K562 (cell line): ENCODE data around the gene SEPHS2. TPM values are rescaled to one million over a fixed set of nuclear protein-coding genes. Genes with fewer than 3 reads are reported as not detected.

Experiments used
- ARID1B ChIP-seq: fragments of 450-650 bp; IDR thresholded peaks from 2 replicates; pipeline ENCODE4 v1.6.1; 2016; ENCODE audit warnings: antibody characterized with exemption, mild to moderate bottlenecking, inconsistent platforms
- FUS ChIP-seq: fragments of 200-400 bp; formaldehyde crosslinking; optimal IDR thresholded peaks from 2 replicates; pipeline ENCODE3; 2017; ENCODE audit warnings: low read depth, low read length
- HDAC2 ChIP-seq: fragments of 450-650 bp; IDR thresholded peaks from 2 replicates; pipeline ENCODE4 v1.6.1; 2016; ENCODE audit warnings: mild to moderate bottlenecking
- HDAC8 ChIP-seq: fragments of 450-650 bp; IDR thresholded peaks from 2 replicates; pipeline ENCODE4 v1.6.1; 2016; ENCODE audit warnings: mild to moderate bottlenecking, missing genetic modification characterization, moderate library complexity, missing compliant biosample characterization
- HNRNPL ChIP-seq: fragments of 200-400 bp; formaldehyde crosslinking; IDR thresholded peaks from 2 replicates; pipeline ENCODE4 v1.6.1; 2017; ENCODE audit warnings: low read depth, mild to moderate bottlenecking, low read length
- KAT7 ChIP-seq: sonication (generic); formaldehyde crosslinking; IDR thresholded peaks from 2 replicates; pipeline ENCODE4 v1.8.0; 2022; ENCODE audit warnings: missing genetic modification reagents, mild to moderate bottlenecking, borderline replicate concordance
- KLF1 ChIP-seq: fragments of 450-650 bp; IDR thresholded peaks from 2 replicates; pipeline ENCODE4 v1.6.1; 2016; ENCODE audit warnings: missing genetic modification characterization, missing compliant biosample characterization
- MTF1 ChIP-seq: fragments of 250-450 bp; sonication (Bioruptor Pico); IDR thresholded peaks from 2 replicates; pipeline ENCODE4 v1.9.0; 2021; ENCODE audit warnings: moderate library complexity, mild to moderate bottlenecking, inconsistent platforms, borderline replicate concordance
- NCOA4 ChIP-seq: fragments of 450-650 bp; IDR thresholded peaks from 2 replicates; pipeline ENCODE4 v1.6.1; 2018; ENCODE audit warnings: mild to moderate bottlenecking; ENCODE audit not compliant: partially characterized antibody
- PCBP1 ChIP-seq: fragments of 200-400 bp; formaldehyde crosslinking; IDR thresholded peaks from 2 replicates; pipeline ENCODE4 v1.6.1; 2018; ENCODE audit warnings: mild to moderate bottlenecking, low read depth, low read length; ENCODE audit not compliant: poor library complexity, severe bottlenecking
- RB1 ChIP-seq: fragments of 450-650 bp; IDR thresholded peaks from 2 replicates; pipeline ENCODE4 v1.6.1; 2017; ENCODE audit warnings: low read depth, mild to moderate bottlenecking
- RBM15 ChIP-seq: fragments of 200-400 bp; formaldehyde crosslinking; IDR thresholded peaks from 2 replicates; pipeline ENCODE4 v1.6.1; 2018; ENCODE audit warnings: mild to moderate bottlenecking, low read length, moderate library complexity; ENCODE audit not compliant: insufficient read depth
- SAP30 ChIP-seq: fragments of 200-600 bp; sonication (generic); IDR thresholded peaks from 2 replicates; pipeline ENCODE4 v1.6.1; 2012; ENCODE audit warnings: borderline replicate concordance, low read depth, mild to moderate bottlenecking, moderate library complexity, low read length, control low read depth, inconsistent platforms; ENCODE audit not compliant: insufficient read depth, poor library complexity, severe bottlenecking
- TARDBP ChIP-seq: fragments of 450-650 bp; IDR thresholded peaks from 2 replicates; pipeline ENCODE4 v1.6.1; 2016
- TGIF2 ChIP-seq: sonication (generic); formaldehyde crosslinking; IDR thresholded peaks from 2 replicates; pipeline ENCODE4 v1.8.1; 2022; ENCODE audit warnings: mild to moderate bottlenecking, missing genetic modification reagents, moderate library complexity
- U2AF2 ChIP-seq: fragments of 200-400 bp; formaldehyde crosslinking; optimal IDR thresholded peaks from 2 replicates; pipeline ENCODE3; 2017; ENCODE audit warnings: low read depth, mild to moderate bottlenecking, low read length
- ZBED1 ChIP-seq: IDR thresholded peaks from 2 replicates; pipeline ENCODE4 v1.6.1; 2014
- ZNF324 ChIP-seq: fragments of 250-450 bp; sonication (Bioruptor Pico); IDR thresholded peaks from 2 replicates; pipeline ENCODE4 v1.4.0; 2020; ENCODE audit warnings: mild to moderate bottlenecking
- ZNF347 ChIP-seq: fragments of 450-650 bp; formaldehyde crosslinking; IDR thresholded peaks from 2 replicates; pipeline ENCODE4 v1.4.0; 2020; ENCODE audit warnings: low read depth, mild to moderate bottlenecking, moderate library complexity
- ZNF696 ChIP-seq: fragments of 250-450 bp; sonication (Bioruptor Pico); conservative IDR thresholded peaks from 2 replicates; pipeline ENCODE4 v1.4.0; 2020; ENCODE audit warnings: mild to moderate bottlenecking, moderate library complexity
- ZNF785 ChIP-seq: fragments of 250-450 bp; sonication (Bioruptor Pico); IDR thresholded peaks from 2 replicates; pipeline ENCODE4 v1.4.0; 2020; ENCODE audit warnings: mild to moderate bottlenecking
- ZZZ3 ChIP-seq: fragments of 450-650 bp; IDR thresholded peaks from 2 replicates; pipeline ENCODE4 v1.6.1; 2016; ENCODE audit warnings: antibody characterized with exemption, mild to moderate bottlenecking, moderate library complexity
- polyA plus RNA-seq, 8 experiments: library from polyadenylated mRNA; depleted of rRNA in 4 of 8; stranded (reverse) in 5 of 8; unstranded in 3 of 8; fragments of >200 nt; fragmentation: Nextera tagmentation in 2 of 8; fragmentation: Illumina TruSeq in 1 of 8; extraction: Ambion mirVana in 2 of 8; extraction: Trizol in 1 of 8; gene quantifications; 2 replicates each; pipeline versions ENCODE4 v1.2.1 to v1.2.3, GENCODE V29; 2011 to 2014; ENCODE audit warnings: inconsistent platforms in 1 of 8, missing spikeins in 1 of 8
- total RNA-seq, 7 experiments: library from RNA; depleted of rRNA in 6 of 7; stranded (reverse); fragments of >200 nt in 6 of 7; fragmentation: Illumina TruSeq in 2 of 7; extraction: Trizol in 2 of 7; gene quantifications; 2 replicates each; pipeline versions ENCODE4 v1.2.1 to v1.2.3, GENCODE V29; 2011 to 2021; ENCODE audit warnings: low replicate concordance in 1 of 7
- TF ChIP-seq, protein P1 (sequence below): fragments of 450-650 bp; conservative IDR thresholded peaks from 2 replicates; pipeline ENCODE4 v1.6.1; 2016; ENCODE audit warnings: missing genetic modification characterization, low read depth, mild to moderate bottlenecking, control low read depth, missing compliant biosample characterization
- TF ChIP-seq, protein P2 (sequence below): sonication (generic); formaldehyde crosslinking; IDR thresholded peaks from 2 replicates; pipeline ENCODE4 v1.8.1; 2023; ENCODE audit warnings: mild to moderate bottlenecking, missing genetic modification reagents
- TF ChIP-seq, protein P3 (sequence below): fragments of 450-650 bp; conservative IDR thresholded peaks from 2 replicates; pipeline ENCODE4 v1.6.1; 2016; ENCODE audit warnings: missing genetic modification characterization, low read depth, mild to moderate bottlenecking, missing compliant biosample characterization, moderate library complexity

The SEPHS2 gene
- total and polyA plus RNA-seq, 9 of the 15 experiments (the other 6 are each of a cell fraction or from before 2014, with no cell fraction given) = 20.9 to 90.6 (median 43.4) TPM

DNA sequence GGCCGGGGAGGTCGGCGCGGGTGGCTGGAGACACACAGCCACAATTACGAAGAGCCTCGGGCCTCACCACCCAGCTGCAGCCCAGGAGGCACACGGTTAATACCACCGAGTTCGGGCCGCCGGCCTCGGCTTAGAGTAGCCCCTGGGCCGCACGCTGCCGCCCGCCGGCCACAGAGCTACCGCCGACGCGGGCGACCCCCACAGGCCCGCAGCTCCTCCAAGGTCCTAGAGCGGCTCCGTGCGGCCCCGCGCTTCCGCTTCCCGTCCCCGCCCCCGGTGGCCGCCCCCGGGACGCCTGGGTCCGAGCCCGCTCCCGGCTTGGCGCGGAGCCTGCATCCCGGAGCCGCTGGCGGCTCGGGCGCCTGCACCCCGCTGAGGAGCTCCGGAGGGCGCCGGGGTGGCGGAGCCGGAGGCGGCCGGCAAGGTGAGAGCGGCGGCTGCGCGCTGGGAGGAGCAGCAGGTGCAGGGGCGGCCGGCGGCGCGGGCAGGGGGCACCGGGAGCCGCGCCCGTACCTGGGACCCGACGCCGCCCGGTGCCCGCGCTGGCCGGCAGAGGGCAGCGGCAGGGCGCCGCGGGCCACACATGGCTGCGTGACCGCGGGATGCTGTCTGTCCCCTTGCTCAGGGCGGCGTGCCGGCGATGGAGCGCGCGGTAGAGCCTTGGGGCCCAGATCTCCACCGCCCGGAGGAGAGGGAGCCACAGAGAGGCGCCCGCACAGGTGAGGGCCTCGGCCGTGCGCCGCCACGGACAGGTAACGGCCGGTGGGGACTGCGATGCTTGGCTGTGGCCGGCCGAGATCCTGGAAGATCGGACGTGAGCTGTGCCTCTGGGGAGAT is 50.3 kb downstream of the SEPHS2 start, which contains the start of gene ZNF48 (continued):
- TF ChIP-seq U2AF2 (no peak), HDAC2 (no peak), ARID1B (no peak), ZZZ3 (no peak), ZNF696 (CRISPR knock-in tag) (no peak), RB1 (peak; percentile 86), KLF1 (tag) (peak; percentile 57; the same call in 1 of the 2 replicates), RBM15 (no peak), TARDBP (no peak), HDAC8 (tag) (no peak), ZBED1 (no peak), PCBP1 (no peak), FUS (no peak), KAT7 (CRISPR knock-in tag) (no peak), MTF1 (CRISPR knock-in tag) (no peak), NCOA4 (no peak), ZNF785 (CRISPR knock-in tag) (no peak), ZNF347 (CRISPR knock-in tag) (no peak), ZNF324 (CRISPR knock-in tag) (no peak), TGIF2 (no peak), HNRNPL (peak; percentile 38; the same call in 1 of the 2 replicates), SAP30 (no peak)
- TF ChIP-seq, protein P1, sequence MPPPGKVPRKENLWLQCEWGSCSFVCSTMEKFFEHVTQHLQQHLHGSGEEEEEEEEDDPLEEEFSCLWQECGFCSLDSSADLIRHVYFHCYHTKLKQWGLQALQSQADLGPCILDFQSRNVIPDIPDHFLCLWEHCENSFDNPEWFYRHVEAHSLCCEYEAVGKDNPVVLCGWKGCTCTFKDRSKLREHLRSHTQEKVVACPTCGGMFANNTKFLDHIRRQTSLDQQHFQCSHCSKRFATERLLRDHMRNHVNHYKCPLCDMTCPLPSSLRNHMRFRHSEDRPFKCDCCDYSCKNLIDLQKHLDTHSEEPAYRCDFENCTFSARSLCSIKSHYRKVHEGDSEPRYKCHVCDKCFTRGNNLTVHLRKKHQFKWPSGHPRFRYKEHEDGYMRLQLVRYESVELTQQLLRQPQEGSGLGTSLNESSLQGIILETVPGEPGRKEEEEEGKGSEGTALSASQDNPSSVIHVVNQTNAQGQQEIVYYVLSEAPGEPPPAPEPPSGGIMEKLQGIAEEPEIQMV = no peak
- TF ChIP-seq, protein P2, sequence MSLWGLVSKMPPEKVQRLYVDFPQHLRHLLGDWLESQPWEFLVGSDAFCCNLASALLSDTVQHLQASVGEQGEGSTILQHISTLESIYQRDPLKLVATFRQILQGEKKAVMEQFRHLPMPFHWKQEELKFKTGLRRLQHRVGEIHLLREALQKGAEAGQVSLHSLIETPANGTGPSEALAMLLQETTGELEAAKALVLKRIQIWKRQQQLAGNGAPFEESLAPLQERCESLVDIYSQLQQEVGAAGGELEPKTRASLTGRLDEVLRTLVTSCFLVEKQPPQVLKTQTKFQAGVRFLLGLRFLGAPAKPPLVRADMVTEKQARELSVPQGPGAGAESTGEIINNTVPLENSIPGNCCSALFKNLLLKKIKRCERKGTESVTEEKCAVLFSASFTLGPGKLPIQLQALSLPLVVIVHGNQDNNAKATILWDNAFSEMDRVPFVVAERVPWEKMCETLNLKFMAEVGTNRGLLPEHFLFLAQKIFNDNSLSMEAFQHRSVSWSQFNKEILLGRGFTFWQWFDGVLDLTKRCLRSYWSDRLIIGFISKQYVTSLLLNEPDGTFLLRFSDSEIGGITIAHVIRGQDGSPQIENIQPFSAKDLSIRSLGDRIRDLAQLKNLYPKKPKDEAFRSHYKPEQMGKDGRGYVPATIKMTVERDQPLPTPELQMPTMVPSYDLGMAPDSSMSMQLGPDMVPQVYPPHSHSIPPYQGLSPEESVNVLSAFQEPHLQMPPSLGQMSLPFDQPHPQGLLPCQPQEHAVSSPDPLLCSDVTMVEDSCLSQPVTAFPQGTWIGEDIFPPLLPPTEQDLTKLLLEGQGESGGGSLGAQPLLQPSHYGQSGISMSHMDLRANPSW = no peak
- TF ChIP-seq, protein P3, sequence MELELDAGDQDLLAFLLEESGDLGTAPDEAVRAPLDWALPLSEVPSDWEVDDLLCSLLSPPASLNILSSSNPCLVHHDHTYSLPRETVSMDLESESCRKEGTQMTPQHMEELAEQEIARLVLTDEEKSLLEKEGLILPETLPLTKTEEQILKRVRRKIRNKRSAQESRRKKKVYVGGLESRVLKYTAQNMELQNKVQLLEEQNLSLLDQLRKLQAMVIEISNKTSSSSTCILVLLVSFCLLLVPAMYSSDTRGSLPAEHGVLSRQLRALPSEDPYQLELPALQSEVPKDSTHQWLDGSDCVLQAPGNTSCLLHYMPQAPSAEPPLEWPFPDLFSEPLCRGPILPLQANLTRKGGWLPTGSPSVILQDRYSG (tag) = no peak
